Gastroesophageal sphincter (tissue), 4 donors: Measurements from ENCODE around the gene KPNA1. TPM values are rescaled to one million over a fixed set of nuclear protein-coding genes. Genes with fewer than 3 reads are reported as not detected.

Source experiments
- ATAC-seq: fragments of 150-250 bp; one replicate; pipeline ENCODE4 v1.9.1; 2016; ENCODE audit warnings: mild to moderate bottlenecking, moderate library complexity
- H3K27ac ChIP-seq, 4 donors: fragments of 200-600 bp; sonication (generic) in 3 of 4; 1 replicate in 3 of 4; 2 replicates in 1 of 4; pipeline ENCODE4 v1.5.1; 2016 to 2019
- H3K27me3 ChIP-seq: fragments of 200-600 bp; sonication (generic); one replicate; pipeline ENCODE4 v1.5.1; 2019
- H3K36me3 ChIP-seq, 2 donors: fragments of 200-600 bp; sonication (generic); one replicate each; pipeline ENCODE4 v1.5.1; 2019; ENCODE audit warnings: control low read depth in 1 of 2
- H3K4me1 ChIP-seq, 3 donors: fragments of 200-600 bp; sonication (generic); 1 replicate in 2 of 3; 2 replicates in 1 of 3; pipeline ENCODE4 v1.5.1; 2016 to 2019; ENCODE audit warnings: control low read depth in 2 of 3
- H3K4me3 ChIP-seq, 2 donors: fragments of 200-600 bp; sonication (generic); one replicate each; pipeline ENCODE4 v1.5.1; 2019; ENCODE audit warnings: mild to moderate bottlenecking in 1 of 2, moderate library complexity in 1 of 2
- H3K9me3 ChIP-seq, 3 donors: fragments of 200-600 bp; sonication (generic); one replicate each; pipeline ENCODE4 v1.5.1; 2017 to 2019; ENCODE audit warnings: control low read depth in 2 of 3
- EP300 ChIP-seq: sonication (generic); formaldehyde crosslinking; IDR thresholded peaks from one replicate; pipeline ENCODE4 v1.6.1; 2017; ENCODE audit warnings: antibody characterized with exemption, mild to moderate bottlenecking
- POLR2A ChIP-seq, 2 donors: fragments of 450-650 bp; IDR thresholded peaks; one replicate each; pipeline ENCODE4 v1.6.1; 2017; ENCODE audit warnings: antibody characterized with exemption in 2 of 2, mild to moderate bottlenecking in 2 of 2, moderate library complexity in 1 of 2
- POLR2AphosphoS5 ChIP-seq: sonication (generic); formaldehyde crosslinking; IDR thresholded peaks from one replicate; pipeline ENCODE4 v1.6.1; 2017; ENCODE audit warnings: antibody characterized with exemption
- WGBS, 2 donors: methylation state at CpG; one replicate each; pipeline ENCODE4 v1.1.5; 2018; ENCODE audit warnings: low coverage in 1 of 2; 5-methylcytosine and 5-hydroxymethylcytosine counted together
- total RNA-seq, 4 donors: library from RNA; depleted of rRNA; stranded (reverse); fragments of >200 nt; gene quantifications; one replicate each; pipeline ENCODE4 v1.1.0, GENCODE V29; 2016
- TF ChIP-seq, protein P1 (sequence below), 4 experiments: fragments of 200-600 bp in 2 of 4; fragments of 450-650 bp in 2 of 4; sonication (generic) in 1 of 4; IDR thresholded peaks; one replicate each; pipeline ENCODE4 v1.5.1; 2017 to 2019; ENCODE audit warnings: antibody characterized with exemption in 4 of 4, mild to moderate bottlenecking in 2 of 4, moderate library complexity in 2 of 4

The KPNA1 gene
- total RNA-seq, 4 donors from 2014 or later, result 39.8 to 61.3 (median 41.3) TPM

DNA sequence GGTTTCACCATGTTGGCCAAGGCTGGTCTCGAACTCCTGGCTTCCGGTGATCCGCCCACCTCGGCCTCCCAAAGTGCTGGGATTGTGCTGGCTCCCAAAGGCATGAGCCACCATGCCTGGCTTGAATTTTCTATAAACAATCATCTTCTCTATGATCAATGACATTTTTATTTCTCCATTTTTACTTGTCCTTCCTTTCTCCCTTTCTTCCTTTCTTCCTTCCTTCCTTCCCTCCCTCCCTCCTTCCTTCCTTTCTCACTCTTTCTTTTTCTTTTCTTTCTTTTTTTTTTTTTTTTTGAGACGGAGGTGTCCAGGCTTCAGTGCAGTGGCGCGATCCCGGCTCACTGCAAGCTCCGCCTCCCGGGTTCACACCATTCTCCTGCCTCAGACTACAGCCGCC, 8.6 kb upstream of the KPNA1 start:
- Histone ChIP-seq H3K4me3 (no peak overlapping the region), H3K36me3 (peaks cover 0 to 25% of the 10 kb centered on the region in 2 donors), H3K9me3 (no peaks in the 10 kb centered on the region), H3K4me1 (no peaks in the 10 kb centered on the region), H3K27me3 (no peaks in the 10 kb centered on the region), H3K27ac (no peak overlapping the region)
- WGBS, 2 donors, result 82 to 98% methylated on average over 4 to 9 of the region's 11 CpGs
- TF ChIP-seq POLR2AphosphoS5 (no peak), POLR2A (IDR thresholded peaks at IDR 0.05) (no peak), EP300 (no peak)
- TF ChIP-seq, protein P1, sequence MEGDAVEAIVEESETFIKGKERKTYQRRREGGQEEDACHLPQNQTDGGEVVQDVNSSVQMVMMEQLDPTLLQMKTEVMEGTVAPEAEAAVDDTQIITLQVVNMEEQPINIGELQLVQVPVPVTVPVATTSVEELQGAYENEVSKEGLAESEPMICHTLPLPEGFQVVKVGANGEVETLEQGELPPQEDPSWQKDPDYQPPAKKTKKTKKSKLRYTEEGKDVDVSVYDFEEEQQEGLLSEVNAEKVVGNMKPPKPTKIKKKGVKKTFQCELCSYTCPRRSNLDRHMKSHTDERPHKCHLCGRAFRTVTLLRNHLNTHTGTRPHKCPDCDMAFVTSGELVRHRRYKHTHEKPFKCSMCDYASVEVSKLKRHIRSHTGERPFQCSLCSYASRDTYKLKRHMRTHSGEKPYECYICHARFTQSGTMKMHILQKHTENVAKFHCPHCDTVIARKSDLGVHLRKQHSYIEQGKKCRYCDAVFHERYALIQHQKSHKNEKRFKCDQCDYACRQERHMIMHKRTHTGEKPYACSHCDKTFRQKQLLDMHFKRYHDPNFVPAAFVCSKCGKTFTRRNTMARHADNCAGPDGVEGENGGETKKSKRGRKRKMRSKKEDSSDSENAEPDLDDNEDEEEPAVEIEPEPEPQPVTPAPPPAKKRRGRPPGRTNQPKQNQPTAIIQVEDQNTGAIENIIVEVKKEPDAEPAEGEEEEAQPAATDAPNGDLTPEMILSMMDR (IDR thresholded peaks at IDR 0.05), result no peak
- ATAC-seq, result no peak

DNA sequence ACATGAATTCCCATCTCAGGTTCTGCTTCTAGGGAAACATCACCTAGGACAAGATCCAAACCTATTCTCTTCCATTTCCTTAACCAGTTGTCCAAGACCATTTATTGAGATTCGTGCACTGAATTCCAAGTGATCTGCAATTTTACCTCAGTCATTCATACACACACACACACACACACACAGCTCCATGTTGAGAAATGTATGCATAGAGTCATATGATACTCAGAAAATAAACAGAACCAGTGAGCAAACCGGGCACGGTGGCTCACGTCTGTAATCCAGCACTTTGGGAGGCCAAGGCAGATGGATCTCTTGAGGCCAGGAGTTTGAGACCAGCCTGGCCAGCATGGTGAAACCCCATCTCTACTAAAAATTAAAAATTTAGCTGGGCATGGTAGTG, 6.1 kb upstream of the KPNA1 start:
- WGBS, 2 donors, result 100% methylated on average over 1 of the region's 4 CpGs; no CpG with 5 or more reads in 1 of the 2 donors
- Histone ChIP-seq H3K27ac (no peak overlapping the region), H3K36me3 (peaks cover 0 to 2% of the 10 kb centered on the region in 2 donors), H3K9me3 (no peaks in the 10 kb centered on the region), H3K4me3 (no peak overlapping the region), H3K27me3 (no peaks in the 10 kb centered on the region), H3K4me1 (no peaks in the 10 kb centered on the region)
- ATAC-seq, result no peak
- TF ChIP-seq POLR2A (IDR thresholded peaks at IDR 0.05) (no peak), POLR2AphosphoS5 (no peak), EP300 (no peak)
- TF ChIP-seq, protein P1 (IDR thresholded peaks at IDR 0.05), result no peak

DNA sequence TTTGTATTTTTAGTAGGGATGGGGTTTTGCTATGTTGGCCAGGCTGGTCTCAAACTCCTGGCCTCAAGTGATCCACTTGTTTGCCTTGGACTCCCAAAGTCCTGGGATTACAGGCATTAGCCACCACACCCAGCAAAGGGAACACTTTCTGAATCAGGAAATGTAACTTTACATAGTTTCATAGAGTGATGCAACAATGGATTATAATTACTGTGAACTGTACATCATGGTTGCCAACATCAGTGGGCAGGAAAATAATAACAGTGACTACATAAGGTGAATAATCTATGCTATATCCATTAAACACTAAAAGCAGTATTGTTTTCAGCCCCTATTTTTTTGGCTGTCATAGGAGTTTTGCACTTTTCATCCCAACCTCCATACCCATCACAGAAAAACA, 5.0 kb upstream of the KPNA1 start:
- H3K27ac ChIP-seq, result no peak overlapping the region
- H3K4me1 ChIP-seq, result peaks cover 0 to 5% (median 0%) of the 10 kb centered on the region in 3 donors
- no peak for ATAC-seq
- H3K36me3 ChIP-seq, result no peaks in the 10 kb centered on the region
- no peak for TF ChIP-seq POLR2A (IDR thresholded peaks at IDR 0.05)
- no peak for TF ChIP-seq EP300
- TF ChIP-seq POLR2AphosphoS5, result no peak
- TF ChIP-seq, protein P1 (IDR thresholded peaks at IDR 0.05), result no peak
- no peak overlapping the region for H3K4me3 ChIP-seq
- H3K9me3 ChIP-seq, result no peaks in the 10 kb centered on the region
- H3K27me3 ChIP-seq, result no peaks in the 10 kb centered on the region

DNA sequence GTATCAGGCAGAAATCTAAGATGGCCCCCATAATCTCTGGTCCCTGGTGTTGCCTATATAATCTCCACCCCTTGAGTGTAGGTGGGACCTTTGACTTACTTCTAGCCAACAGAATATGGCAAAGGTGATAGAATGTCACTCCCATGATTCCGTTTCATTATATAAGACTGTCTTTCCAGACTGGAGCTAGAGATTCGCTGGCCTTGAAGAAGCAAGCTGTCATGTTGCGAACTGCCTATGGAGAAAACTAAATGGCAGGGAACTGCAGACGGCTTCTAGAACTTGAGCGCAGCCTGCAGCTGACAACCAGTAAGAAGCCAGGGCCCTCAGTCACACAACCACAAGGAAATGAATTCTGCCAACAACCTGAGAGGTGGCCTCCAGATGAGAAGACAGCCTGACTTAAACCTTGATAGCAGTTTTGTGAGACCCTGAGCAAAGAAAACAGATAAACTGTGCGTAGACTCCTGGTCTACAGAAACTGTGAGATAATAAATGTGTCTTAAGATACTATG, 2.2 kb upstream of the KPNA1 start:
- TF ChIP-seq, protein P1 (IDR thresholded peaks at IDR 0.05), result no peak
- TF ChIP-seq EP300, result no peak
- TF ChIP-seq POLR2AphosphoS5, result no peak
- 86 to 100% methylated on average over 5 to 6 of the region's 6 CpGs for WGBS, 2 donors
- Histone ChIP-seq H3K27me3 (no peaks in the 10 kb centered on the region), H3K36me3 (no peaks in the 10 kb centered on the region), H3K27ac (no peak overlapping the region), H3K4me3 (no peak overlapping the region), H3K9me3 (no peaks in the 10 kb centered on the region), H3K4me1 (peaks cover 0 to 24% (median 7%) of the 10 kb centered on the region in 3 donors)
- ATAC-seq, result no peak

DNA sequence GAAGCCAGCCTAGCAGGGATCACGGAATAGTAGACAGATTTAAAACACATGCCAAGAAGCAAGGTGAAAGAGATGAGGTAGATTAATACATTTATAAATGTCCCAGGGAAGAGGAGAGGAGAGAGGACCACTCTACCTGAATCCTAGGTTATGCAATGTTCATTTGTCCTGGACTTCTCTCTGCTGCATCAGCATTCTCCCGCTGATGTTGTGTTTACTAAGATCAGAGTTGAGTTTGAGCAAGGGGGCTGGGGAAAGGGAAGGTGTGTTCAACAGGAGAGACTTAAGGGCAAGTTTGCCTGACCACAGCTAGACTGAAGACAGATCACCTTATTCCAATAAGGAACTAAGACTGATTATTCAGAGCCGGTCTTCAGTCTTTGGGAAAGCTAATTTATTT, 1.1 kb upstream of the KPNA1 start:
- no peak overlapping the region for H3K27ac ChIP-seq
- no peaks in the 10 kb centered on the region for H3K9me3 ChIP-seq
- 95 to 100% methylated on average over 2 to 3 of the region's 3 CpGs for WGBS, 2 donors
- H3K4me3 ChIP-seq, result no peak overlapping the region
- no peaks in the 10 kb centered on the region for H3K27me3 ChIP-seq
- H3K36me3 ChIP-seq, result no peaks in the 10 kb centered on the region
- ATAC-seq, result no peak
- H3K4me1 ChIP-seq, result peaks cover 3 to 34% (median 7%) of the 10 kb centered on the region in 3 donors
- TF ChIP-seq EP300, result no peak
- TF ChIP-seq, protein P1 (IDR thresholded peaks at IDR 0.05), result no peak
- no peak for TF ChIP-seq POLR2A (IDR thresholded peaks at IDR 0.05)
